Natural killer cell (primary cell): ENCODE measurements around the gene SP140. TPM values are rescaled to one million over a fixed set of nuclear protein-coding genes. Genes with fewer than 3 reads are reported as not detected.

Experiments
- ATAC-seq, 3 donors: fragments of 150-1000 bp in 2 of 3; fragments of 200-7000 bp in 1 of 3; cut with Tn5 transposase; 1 replicate in 1 of 3; 2 replicates in 2 of 3; pipeline ENCODE4 v1.10.0; 2021; ENCODE audit warnings: mild to moderate bottlenecking in 2 of 3, moderate library complexity in 2 of 3
- DNase-seq, 2 donors: peaks; one replicate each; pipeline versions ENCODE4 v3.0.0 to v3.0.0-alpha.2; 2013 to 2021; ENCODE audit warnings: mixed read lengths in 1 of 2
- H3K27ac ChIP-seq: one replicate; pipeline ENCODE4 v1.5.1; 2013; ENCODE audit warnings: mild to moderate bottlenecking, low read length
- H3K27me3 ChIP-seq: one replicate; pipeline ENCODE4 v1.6.1; 2013; ENCODE audit warnings: low read length; ENCODE audit not compliant: control insufficient read depth, insufficient read depth
- H3K36me3 ChIP-seq: one replicate; pipeline ENCODE4 v1.6.1; 2013; ENCODE audit warnings: low read length; ENCODE audit not compliant: control insufficient read depth, insufficient read depth
- H3K4me1 ChIP-seq: one replicate; pipeline ENCODE4 v1.6.1; 2013; ENCODE audit warnings: low read length; ENCODE audit not compliant: control insufficient read depth, insufficient read depth
- H3K4me3 ChIP-seq: one replicate; pipeline ENCODE4 v1.5.1; 2013; ENCODE audit warnings: low read length
- H3K9me3 ChIP-seq: one replicate; pipeline ENCODE4 v1.6.1; 2013; ENCODE audit warnings: low read length; ENCODE audit not compliant: control insufficient read depth, insufficient read depth
- H3K27ac Mint-ChIP-seq, 2 donors: one replicate each; pipeline ENCODE4 v1.8.0; 2022; ENCODE audit warnings: mild to moderate bottlenecking in 2 of 2, mixed read lengths in 2 of 2, moderate library complexity in 1 of 2
- H3K27me3 Mint-ChIP-seq, 2 donors: one replicate each; pipeline ENCODE4 v1.8.0; 2022; ENCODE audit warnings: low read depth in 2 of 2, mixed read lengths in 2 of 2
- H3K36me3 Mint-ChIP-seq: one replicate; pipeline ENCODE4 v1.8.0; 2022; ENCODE audit warnings: mixed read lengths
- H3K4me1 Mint-ChIP-seq, 2 donors: one replicate each; pipeline ENCODE4 v1.8.0; 2022; ENCODE audit warnings: mixed read lengths in 2 of 2
- H3K4me3 Mint-ChIP-seq: one replicate; pipeline ENCODE4 v1.8.0; 2022; ENCODE audit warnings: mild to moderate bottlenecking, moderate library complexity, mixed read lengths
- H3K9me3 Mint-ChIP-seq, 2 donors: one replicate each; pipeline ENCODE4 v1.8.0; 2022; ENCODE audit warnings: mixed read lengths in 2 of 2
- WGBS: methylation state at CpG from one replicate; pipeline ENCODE4 v1.1.7; 2013; ENCODE audit warnings: missing lambda C conversion rate; ENCODE audit not compliant: insufficient coverage; 5-methylcytosine and 5-hydroxymethylcytosine counted together
- intact Hi-C: fragments of 100-400 bp; cut with micrococcal nuclease; formaldehyde crosslinking; loops from one replicate; pipeline ENCODE4 v1.14.2; 2022
- total RNA-seq, 4 donors: library from RNA; stranded (reverse); fragments of 120-200 nt in 1 of 4; gene quantifications; one replicate each; pipeline versions ENCODE4 v1.2.3 to v1.2.4, GENCODE V29; 2013 to 2022
- TF ChIP-seq, protein P1 (sequence below): fragments of 200-600 bp; IDR thresholded peaks from one replicate; pipeline ENCODE4 v1.8.0; 2022; ENCODE audit warnings: antibody characterized with exemption

Gene SP140
- total RNA-seq, 3 donors from 2014 or later (not counting 1 experiment from before 2014, with no cell fraction given) = 69.1 to 89.9 (median 77.4) TPM

DNA sequence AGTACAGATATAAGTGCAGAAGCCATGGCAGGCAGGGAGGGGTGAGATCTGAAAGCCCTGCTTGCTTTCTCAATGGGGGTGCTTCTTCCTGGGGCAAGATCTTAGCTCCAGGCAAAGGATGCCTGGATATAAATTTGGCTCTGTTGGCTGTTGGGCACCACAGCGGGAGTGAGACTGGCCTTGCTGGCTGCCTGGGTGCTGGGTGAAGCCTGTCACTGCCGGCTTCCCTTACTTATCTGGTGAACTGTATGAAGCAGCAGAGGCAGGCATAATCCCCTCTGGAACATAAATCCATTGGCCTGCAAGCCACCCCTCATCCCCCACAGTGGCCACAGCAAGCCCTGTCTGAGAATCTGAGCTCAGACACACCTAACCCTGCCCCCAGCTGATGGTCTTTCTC is 74.1 kb downstream of the SP140 start:
- intact Hi-C loops = no loop called here
- no peaks in the 10 kb centered on the region for H3K4me1 ChIP-seq
- ATAC-seq (no peak), DNase-seq (no peak)
- WGBS = 97% methylated on average over 2 of the region's 2 CpGs
- Mint-ChIP-seq H3K9me3 (peaks cover 6 to 11% of the 10 kb centered on the region in 2 donors), H3K27ac (no peak overlapping the region), H3K4me3 (no peak overlapping the region), H3K36me3 (peaks cover 82% of the 10 kb centered on the region), H3K4me1 (peaks cover 0 to 11% of the 10 kb centered on the region in 2 donors), H3K27me3 (no peaks in the 10 kb centered on the region)
- H3K9me3 ChIP-seq = peaks cover 7% of the 10 kb centered on the region
- TF ChIP-seq, protein P1, sequence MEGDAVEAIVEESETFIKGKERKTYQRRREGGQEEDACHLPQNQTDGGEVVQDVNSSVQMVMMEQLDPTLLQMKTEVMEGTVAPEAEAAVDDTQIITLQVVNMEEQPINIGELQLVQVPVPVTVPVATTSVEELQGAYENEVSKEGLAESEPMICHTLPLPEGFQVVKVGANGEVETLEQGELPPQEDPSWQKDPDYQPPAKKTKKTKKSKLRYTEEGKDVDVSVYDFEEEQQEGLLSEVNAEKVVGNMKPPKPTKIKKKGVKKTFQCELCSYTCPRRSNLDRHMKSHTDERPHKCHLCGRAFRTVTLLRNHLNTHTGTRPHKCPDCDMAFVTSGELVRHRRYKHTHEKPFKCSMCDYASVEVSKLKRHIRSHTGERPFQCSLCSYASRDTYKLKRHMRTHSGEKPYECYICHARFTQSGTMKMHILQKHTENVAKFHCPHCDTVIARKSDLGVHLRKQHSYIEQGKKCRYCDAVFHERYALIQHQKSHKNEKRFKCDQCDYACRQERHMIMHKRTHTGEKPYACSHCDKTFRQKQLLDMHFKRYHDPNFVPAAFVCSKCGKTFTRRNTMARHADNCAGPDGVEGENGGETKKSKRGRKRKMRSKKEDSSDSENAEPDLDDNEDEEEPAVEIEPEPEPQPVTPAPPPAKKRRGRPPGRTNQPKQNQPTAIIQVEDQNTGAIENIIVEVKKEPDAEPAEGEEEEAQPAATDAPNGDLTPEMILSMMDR = no peak
- peaks cover 39% of the 10 kb centered on the region for H3K36me3 ChIP-seq
- no peaks in the 10 kb centered on the region for H3K27me3 ChIP-seq
- H3K27ac ChIP-seq = no peak overlapping the region
- H3K4me3 ChIP-seq = no peak overlapping the region

DNA sequence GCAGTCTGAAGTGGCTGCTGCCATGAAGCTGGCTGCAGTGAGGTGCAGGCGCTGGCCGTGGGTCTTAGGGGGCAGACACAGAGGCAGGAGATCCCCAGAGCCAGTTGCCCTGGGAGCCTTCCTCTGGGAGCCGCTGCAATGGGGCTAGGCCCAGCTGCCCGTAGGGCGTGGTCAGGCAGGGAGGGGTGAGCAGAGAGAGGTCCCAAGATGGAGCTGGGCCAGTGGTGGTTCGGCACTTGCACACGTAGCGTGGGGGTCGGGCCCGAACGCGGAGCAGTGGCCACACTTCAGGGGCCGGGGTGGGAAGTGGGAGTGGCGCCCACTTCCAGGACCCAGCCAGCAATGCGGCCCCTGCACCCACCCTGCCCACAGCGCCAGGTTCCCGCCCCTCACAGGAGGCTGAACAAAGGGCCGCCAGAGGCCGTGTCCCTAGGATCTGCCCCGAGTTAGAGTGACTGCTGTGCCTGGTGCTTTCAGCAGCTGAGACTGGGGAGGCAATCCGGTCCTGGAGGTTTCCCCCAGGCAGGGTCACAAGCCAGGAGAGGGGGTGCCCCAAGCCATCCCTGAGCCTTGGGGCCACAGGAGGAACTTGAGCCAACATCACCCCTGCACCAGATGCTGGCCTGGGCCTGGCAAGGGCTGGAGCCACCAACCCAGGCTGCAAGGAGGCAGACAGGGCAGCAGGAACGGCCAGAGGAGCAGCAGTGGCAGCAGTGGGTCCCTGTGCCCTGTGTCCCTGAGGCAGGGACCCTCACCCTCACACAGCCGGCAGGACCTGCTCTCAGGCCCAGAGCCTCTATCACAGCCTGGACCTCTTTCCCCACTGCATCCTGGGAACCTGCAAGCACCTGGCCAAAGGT is 80.1 kb downstream of the SP140 start:
- H3K4me1 Mint-ChIP-seq = peaks cover 0 to 10% of the 10 kb centered on the region in 2 donors
- DNase-seq (no peak), ATAC-seq (no peak)
- no peaks in the 10 kb centered on the region for H3K27me3 Mint-ChIP-seq
- Histone ChIP-seq H3K9me3 (no peaks in the 10 kb centered on the region), H3K27ac (no peak overlapping the region), H3K4me1 (no peaks in the 10 kb centered on the region), H3K4me3 (no peak overlapping the region), H3K36me3 (peaks cover 2% of the 10 kb centered on the region), H3K27me3 (no peaks in the 10 kb centered on the region)
- peaks cover 4 to 8% of the 10 kb centered on the region in 2 donors for H3K9me3 Mint-ChIP-seq
- TF ChIP-seq, protein P1 = no peak
- H3K4me3 Mint-ChIP-seq = no peak overlapping the region
- H3K36me3 Mint-ChIP-seq = peaks cover 32% of the 10 kb centered on the region
- no peak overlapping the region for H3K27ac Mint-ChIP-seq
- intact Hi-C loops = no loop called here
- 96% methylated on average over 23 of the region's 23 CpGs for WGBS

DNA sequence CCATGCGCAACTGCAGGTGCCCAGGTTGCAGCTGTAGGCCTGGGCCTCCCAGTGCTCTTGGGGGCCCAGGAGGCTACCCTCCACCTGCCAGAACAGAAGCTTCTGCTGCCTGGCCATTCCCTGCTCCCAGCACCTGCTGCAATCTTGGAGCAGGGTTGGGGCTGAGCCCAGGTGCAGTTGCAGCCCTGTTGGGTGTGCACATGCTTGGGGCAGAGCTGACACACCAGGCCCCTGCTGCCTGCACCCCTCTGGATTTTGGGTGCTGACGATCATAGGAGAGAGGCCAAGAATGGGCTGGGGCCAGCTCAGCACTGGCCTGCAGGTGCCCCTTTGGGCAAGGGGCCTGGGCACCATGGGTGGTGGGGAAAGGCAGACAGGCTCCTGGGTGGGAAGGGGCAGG is 80.9 kb downstream of the SP140 start:
- intact Hi-C loops = no loop called here
- Histone ChIP-seq H3K4me1 (no peaks in the 10 kb centered on the region), H3K4me3 (no peak overlapping the region), H3K27me3 (no peaks in the 10 kb centered on the region), H3K9me3 (no peaks in the 10 kb centered on the region), H3K27ac (no peak overlapping the region), H3K36me3 (peaks cover 2% of the 10 kb centered on the region)
- no peak overlapping the region for H3K4me3 Mint-ChIP-seq
- DNase-seq = no peak
- WGBS = 98% methylated on average over 2 of the region's 2 CpGs
- H3K4me1 Mint-ChIP-seq = peaks cover 0 to 4% of the 10 kb centered on the region in 2 donors
- peaks cover 24% of the 10 kb centered on the region for H3K36me3 Mint-ChIP-seq
- TF ChIP-seq, protein P1 = no peak
- no peaks in the 10 kb centered on the region for H3K27me3 Mint-ChIP-seq
- no peak overlapping the region for H3K27ac Mint-ChIP-seq
- H3K9me3 Mint-ChIP-seq = peaks cover 4 to 8% of the 10 kb centered on the region in 2 donors
- peak in 1 of 3 donors; percentile 19 for ATAC-seq
